ENCODE data around the gene SAE1.
A peak's percentile ranks its signal among the peaks of the same experiment; 100 is the strongest.

SAE1 gene

DNA sequence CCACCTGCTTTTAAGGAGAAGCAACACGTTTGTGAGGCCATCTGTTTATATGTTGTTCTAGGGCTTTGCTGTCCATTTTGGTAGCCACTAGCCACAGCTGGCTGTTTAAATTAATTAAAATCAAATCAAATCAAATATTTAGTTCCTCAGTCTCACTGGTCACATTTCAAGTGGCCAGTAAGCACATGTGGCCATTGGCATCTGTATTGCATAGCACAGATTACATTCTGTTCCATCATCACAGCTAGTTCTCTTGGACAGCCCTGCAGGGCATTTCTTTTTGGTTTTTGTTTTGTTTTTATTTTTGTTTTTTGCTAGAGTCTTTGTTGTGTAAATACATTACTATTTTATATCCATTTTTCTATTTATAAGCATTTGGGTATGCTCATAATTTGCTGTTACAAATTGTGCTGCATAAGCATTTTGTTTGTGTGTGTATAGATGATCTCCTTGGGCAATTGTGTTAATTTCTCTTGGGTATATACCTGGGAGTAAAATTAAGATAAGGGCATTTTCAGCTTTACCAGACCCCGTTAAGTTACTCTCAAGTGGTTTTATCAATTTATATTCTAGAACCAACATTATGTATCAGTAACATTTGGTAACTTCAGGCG lies 31.3 kb downstream of the SAE1 start:
- no peak for DNase-seq

DNA sequence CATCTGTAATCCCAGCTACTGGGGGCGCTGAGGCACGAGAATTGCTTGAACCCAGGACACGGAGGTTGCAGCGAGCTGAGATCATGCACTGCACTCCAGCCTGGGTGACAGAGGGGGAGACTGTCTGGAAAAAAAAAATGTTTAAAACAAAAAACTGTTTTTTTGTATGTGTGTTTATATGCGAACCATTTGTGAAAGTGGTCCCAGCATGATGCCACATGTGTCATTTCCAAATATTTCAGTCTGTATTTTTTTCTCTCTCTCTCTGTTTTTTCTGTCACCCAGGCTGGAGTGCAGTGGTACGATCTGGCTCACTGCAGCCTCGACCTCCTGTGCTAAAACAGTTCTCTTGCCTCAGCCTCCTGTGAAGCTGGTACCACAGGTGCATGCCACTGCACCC lies 37.4 kb downstream of the SAE1 start:
- no peak for DNase-seq

DNA sequence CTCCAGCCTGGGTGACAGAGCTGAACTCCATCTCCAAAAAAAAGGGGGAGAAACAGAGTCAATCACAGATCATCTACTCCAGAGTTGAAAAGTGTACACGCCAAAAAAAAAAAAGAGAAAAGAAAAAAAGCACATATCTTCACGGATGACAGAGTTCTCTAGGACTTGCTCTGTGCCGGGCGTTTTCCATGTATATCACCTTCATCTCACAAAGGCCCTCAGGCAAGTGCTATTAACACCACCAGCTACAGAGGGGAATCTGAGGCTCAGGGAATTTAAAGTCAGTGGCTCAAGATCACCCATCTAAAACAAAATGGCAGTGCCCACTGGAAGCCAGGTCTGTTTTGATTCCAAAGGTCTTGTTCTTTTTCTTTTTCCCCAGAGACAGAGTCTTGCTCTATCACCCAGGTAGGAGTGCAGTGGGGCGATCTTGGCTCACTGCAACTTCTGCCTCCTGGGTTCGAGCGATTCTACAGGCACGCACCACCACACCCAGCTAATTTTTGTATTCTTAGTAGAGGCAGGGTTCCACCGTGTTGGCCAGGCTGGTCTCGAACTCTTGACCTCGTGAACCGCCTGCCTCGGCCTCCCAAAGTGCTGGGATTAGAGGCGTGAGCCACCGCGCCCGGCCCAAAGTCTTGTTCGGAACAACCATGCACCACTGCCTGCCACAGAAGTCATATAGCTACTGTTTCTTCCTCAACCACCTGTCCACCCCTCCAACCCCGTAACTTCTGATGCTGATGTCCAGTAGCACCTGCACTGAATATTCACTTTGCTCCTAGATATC lies 42.2 kb downstream of the SAE1 start:
- DNase-seq, result no peak

DNA sequence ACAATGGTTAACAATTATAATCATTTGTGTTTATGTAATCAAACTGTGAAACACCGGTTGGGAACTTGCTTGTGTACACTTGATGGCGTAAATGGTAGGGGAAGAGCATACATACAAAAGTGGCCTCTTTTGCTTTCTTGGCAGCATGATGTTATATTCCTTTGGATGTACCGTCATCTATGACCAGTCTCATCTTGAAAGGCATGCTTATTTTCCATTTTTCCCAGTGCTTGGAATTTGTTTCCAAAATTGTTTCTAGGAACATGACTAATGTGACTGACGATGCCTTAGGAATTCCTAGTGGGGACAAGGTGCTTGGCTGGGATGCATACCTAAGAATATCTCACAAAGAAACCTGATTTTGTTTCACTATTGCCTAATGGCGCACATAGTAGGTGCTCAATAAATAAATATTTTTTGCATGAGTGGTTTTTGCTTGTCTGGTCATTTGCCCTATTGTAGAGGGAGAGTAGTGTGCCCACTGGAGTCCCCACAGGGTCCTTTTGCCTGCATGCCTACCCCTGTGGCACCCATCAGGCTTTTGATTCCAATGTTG lies 45.5 kb downstream of the SAE1 start:
- DNase-seq, result no peak

DNA sequence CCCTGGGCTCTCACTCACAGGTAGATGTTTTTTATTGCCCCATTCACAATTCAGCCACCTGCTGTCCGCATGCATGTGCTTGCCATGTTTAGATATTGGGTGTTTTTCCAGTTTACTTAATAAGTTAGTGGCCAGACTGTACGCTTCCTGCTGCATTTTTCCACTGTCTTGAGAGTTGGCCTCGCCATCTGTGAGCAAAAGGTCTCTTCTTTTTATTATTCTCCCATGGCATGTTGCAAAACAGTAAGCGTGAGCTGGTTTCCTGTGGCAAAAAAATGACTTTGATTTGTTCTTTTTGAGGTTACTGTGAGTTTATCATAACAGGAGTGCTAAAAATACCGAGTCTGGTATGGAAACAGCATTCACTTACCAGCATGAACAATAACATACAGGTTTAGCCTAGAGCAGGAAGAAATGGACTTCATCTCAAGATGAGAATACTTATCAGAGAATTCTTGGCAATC lies 46.0 kb downstream of the SAE1 start:
- peak in 1 of 4 experiments; percentile 4 for DNase-seq

DNA sequence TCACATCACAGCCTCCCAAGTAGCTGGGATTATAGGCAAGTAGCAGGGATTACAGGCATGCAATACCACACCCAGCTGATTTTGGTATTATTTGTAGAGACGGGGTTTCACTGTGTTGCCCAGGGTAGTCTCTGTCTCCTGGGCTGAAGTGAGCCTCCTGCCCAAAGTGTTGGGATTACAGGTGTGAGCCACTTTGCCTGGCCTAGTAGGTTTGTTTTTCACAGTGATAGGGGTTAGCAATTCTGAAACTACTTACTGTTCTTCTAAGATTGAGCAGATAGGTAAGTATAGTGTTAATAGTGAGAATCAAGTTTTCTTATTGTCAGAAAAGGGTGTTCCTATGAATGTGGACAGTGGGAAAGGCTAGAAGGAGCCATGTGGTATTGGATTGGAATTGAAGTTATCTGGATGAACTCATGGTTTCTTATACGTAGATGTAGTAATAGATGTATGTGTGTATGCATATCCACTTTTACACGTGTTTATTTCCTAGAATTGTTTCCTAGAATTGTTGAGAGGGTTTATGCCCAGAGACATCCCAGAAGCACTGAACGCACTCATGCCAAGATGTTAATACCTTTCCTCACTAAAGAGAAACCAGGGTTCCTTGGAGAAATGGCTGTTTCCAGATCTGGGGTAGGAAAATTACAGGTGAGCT lies 49.1 kb downstream of the SAE1 start:
- no peak for DNase-seq

DNA sequence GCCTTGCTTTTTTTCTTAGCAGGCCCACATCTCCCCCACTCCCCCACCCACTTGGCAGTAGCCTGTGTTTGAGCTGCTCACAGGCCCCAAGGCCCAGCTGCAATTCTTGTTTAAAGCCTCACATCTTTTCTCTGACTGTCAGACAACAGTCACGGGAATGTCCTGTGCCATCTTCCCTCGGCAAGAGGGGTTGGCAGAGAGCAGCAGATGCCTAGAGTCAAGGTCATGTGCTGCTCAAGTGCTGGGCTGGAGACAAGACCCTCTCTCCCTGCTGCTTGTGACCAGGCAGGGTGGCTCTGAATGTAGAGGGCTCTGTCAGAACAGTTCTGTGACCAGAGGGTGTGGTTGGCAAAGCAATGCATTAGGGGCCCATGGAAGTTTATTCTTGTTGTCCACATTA lies 53.0 kb downstream of the SAE1 start:
- DNase-seq, result no peak

DNA sequence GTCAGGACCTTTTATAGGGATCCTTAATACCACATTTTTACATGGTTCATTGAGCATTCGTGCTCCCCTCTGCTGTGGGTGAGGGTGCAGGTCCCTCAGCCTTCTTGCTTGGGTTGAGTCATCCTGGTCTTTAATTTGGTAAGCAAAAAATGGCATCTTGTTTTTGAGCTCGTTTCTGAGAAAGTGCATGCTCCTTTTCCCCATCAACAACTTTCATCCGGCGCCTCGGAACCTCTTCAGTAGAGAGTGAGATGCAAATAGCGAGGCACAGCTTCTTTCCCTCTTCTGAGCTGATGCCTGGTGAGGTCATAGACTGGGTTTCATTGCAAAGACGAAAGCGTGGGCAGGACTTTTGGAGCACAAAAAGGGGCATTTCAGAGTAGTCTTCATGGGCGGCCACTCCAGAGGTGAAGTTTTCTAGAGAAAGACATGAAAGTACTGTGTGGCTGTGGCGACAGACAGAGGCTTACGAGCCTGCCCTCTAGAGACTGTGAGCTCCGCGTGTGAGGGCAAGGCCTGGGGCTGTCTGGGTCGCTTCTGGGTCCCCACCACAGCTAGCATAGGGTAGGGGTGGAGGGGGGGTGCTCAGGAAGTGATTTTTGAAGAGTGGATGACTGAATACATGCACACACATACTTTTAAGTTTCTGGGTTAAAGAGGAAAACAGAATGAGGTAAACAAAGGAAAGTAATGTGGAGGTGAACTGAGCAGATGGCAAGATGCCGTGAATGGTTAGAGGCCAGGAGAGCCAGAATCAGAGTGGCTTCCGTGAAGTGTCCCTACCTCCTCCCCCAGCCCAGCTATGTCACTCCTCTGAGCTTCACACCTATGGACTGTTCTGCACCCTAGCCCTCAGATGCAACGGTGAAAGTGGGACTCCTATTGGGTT lies 56.1 kb downstream of the SAE1 start:
- DNase-seq, result no peak

DNA sequence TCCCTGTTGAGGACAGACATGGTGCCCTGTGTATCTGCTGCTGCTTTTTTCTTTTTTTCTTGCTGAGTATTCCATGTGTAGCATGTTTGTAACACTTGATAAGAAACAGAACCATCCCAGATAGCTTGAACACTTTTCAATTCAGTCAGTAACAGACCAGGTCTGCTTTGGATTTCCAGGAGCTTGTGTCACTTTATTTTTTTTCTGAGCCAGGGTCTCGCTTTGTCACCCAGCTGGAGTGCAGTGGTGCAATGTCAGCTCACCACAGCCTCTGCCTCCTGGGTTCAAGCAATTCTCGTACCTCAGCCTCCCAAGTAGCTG lies 56.7 kb downstream of the SAE1 start:
- no peak for DNase-seq

DNA sequence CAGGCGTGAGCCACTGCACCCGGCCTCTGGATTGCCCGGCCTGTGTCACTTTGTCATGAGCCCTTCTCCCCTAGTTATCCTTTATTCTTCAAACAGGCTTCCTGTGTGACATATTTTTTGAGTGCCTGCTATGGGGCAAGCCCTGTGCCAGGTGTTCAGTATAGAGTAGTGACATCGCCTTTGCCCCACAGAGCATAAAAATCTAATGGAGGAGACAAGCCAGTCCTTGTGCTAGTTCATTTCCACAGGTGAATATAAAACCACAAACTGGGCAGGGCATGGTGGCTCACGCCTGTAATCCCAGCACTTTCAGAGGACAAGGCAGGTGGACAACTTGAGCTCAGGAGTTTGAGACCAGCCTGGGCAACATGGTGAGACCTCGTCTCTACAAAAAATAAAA lies 57.2 kb downstream of the SAE1 start:
- DNase-seq, result no peak

DNA sequence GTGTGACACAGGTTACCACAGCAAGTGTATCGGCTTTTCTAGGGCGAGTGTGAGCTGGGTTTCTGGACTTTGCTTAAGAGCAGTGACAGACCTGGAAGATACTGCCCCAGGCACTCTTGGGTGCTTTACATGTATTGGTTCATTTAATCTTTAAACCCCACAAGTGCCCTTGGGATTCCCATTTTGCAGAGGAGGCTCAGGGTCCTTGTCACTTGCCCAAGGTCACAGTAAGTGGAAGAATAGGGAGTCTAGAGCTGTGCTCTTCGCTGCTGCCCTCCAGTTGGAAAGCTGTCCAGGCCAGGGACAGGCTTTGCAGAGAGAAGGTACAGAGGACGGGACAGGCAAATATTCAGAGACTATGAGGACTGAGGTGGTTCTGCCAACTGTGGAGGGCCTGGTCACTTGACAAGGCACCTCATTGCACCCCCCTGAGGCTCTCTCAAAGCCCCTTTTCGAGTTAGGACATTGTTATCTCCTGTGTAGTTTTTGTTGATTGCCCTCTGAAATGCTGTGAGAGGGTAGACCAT lies 57.9 kb downstream of the SAE1 start:
- no peak for DNase-seq

DNA sequence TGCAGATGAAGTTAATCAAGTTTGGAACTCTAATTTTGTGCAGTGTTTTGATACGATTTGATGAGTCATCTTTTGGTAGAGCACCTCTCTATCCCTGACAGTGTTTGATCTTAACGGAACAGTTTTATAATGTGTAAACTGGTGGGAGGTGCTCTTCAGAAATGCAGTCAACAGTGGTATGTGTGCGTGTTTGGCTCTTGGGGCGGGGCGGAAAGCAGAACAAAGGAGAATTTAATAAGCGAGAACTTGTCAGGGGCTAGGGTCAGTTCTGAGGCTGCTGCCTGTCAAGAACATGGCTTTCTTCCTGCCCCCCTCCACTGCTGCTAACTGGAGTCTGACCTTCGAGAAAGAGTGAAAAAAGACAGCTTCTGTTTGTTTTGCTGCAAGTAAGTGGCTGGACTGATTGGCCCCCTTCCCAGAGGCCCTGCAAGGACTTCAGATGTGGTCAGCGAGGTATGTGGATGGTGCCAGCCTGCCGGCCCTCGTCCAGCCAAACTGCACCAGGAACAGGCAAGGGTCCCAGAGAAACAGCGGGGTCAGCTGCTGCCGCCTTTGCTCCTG lies 59.6 kb downstream of the SAE1 start:
- no peak for DNase-seq

DNA sequence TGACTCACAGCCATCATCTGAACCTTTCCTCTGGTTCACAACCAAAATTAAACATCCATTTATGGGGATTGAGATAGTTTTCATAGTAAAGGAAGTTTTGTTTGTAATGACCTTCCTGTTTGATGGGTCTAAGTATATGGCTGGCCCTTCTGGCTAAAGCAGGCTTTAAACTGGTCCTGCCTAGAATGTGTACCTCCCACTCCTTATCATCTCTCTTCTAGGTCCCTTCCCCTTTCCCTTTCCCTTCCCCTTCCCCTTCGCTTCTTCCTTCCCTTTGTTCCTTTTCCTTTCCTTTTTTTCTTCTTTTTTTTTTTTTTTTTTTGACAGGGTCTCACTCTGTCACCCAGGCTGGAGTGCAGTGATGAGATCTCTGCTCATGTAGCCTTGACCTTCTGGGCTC lies 64.8 kb downstream of the SAE1 start:
- no peak for DNase-seq

DNA sequence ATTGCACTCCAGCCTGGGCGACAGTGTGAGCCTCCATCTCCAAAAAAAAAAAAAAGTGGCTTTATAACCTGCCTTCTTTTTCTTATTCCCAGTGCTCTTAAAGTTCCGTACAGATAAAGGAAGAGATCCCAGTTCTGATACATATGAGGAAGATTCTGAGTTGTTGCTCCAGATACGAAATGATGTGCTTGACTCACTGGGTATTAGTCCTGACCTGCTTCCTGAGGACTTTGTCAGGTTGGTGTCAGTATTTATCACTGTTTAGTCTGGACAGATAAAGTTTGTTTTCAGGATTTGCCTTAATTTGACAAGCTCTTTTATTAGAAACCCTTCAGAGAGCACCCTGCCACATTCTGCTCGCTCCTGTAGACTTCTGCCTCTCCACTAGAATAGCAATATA lies 66.5 kb downstream of the SAE1 start:
- DNase-seq, result no peak

DNA sequence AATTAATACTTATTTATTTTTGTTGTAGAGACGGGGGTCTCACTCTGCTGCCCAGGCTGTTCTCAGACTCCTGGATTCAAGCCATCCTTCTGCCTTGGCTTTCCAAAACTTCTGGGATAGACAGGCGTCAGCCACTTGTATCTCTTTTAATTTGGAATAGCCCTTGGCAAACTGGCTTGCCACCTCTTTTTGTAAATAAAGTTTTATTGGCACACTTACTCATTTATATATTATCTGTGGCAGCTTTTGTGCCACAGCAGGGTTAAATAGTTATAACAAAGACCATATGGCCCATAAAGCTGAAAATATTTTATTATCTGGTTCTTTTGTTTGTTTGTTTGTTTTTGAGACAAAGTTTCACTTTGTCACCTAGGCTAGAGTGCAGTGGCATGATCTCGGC lies 69.9 kb downstream of the SAE1 start:
- DNase-seq, result no peak

DNA sequence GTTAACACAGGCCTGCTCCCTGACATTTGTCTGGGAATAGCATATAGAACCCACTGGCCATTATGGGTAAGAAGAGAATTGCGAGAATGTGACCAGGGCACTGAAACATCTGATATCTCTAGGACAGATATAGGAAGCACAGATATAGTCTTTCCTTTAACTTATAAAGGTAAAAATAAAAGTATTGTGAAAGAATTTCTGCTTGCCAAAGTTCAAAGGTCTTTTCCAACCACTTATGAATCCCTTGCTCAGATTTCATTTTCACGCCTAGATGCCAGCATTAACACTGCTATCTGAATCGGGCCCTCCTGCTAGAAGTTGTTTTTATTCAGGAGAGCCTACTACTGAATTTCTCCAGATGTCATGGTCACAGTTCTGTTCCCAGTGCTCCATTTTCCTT lies 72.6 kb downstream of the SAE1 start:
- DNase-seq, result no peak

DNA sequence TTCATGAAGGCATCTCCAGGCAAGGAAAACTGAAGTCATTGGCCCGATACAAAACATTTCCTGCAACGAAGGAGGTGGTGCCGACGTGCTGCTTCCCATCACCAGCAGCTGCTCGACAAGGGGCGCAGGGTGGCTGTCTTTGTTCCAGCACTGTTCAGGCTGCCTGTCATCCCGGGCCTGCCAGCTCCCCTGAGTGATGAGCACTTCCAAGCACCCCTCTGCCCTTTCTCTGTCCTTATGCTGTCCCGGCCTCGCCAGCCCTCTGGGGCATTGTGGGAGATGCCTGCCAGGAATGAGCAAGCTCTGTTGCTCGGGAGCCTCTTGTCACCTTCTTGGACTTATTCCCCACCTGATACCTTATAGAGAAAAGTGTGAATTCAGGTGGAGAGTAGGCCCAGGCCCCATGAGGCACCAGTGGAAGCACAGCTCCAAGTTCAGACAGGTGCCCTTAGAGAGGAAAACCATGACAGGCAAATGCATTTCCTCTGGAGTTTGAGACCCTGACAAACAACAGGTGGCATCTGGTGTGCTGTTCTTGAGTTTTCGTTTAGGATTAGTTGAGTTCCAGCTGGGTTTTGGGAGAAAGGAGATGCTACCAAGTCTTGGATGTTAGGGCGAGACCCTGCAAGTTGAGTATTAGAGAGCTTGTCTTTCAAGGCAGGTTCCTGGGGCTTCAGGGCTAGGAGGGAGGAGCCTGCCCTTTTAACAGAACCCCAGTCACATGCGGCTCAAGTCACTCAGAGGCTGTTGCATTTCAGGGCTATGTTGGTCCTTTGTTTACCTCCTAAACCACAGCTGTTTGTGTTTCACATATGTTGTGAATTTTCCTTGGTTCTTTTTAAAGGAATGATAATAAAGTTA lies 78.9 kb downstream of the SAE1 start:
- DNase-seq, result no peak

DNA sequence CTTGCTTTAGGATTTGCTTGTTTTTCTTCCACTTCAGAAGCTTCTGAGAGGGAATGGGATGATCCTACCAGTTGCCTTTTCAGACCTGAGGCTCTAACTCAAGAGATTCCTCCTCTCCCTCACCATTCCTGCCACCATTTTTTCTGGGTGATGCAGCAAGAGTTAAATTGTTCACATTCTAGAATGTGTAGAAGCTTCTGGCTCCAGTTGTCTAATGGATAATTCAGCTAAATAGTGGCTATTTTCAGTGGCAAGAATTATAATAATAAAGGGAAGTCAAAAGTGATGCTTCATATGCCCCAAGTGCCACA lies 79.5 kb downstream of the SAE1 start:
- no peak for DNase-seq

DNA sequence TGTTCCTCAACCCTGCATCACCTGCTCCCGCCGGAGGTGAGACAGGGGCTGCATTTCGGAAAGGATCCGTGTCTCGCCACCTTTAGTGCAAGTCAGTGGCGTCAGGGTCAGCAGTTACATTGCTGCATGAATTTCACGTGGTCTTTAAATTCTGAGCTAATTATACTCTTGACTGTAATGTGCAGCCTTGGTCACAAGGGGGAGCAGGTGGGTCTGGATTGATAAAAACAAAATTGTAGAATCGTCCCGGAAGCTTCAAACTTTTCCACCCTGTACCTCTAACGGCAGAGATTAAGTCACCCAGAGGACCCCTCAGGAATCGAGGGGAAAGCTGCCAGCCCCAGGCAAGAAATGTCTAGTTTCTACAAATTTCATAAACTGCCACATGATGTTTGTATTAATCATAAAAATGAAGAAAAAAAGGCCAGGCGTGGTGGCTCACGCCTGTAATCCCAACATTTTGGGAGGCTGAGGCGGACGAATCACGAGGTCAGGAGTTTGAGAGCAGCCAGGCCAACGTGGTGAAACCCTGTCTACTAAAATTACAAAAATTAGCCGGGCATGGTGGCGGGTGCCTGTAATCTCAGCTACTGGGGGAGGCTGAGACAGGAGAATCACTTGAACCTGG lies 80.2 kb downstream of the SAE1 start:
- DNase-seq, result peak; percentile 90 to 96 (median 93)

DNA sequence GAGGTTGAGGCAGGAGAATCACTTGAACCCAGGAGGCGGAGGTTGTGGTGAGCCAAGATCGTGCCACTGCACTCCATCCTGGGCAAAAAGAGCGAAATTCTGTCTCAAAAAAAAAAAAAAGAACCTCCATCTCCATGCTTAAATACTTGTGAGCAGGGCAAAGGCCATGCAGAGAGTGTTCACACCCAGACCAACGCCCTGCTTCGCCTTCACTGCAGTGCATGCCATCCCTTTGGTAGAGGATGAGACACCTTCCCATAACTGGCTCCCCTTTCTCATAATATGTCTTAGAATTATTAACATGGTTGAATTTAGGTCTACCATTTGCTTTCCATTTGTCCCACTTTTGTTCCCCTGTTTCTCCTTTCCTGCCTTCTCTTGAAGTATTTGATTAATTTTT lies 84.9 kb downstream of the SAE1 start:
- no peak for DNase-seq
